HG02798 (cell line): Measurements from ENCODE around the gene CLEC16A.

ENCODE experiments used
- ATAC-seq: cut with Tn5 transposase; IDR thresholded peaks from one replicate; pipeline ENCODE4 v1.9.1; 2021; ENCODE audit warnings: mild to moderate bottlenecking; ENCODE audit not compliant: unreplicated experiment, poor library complexity

CLEC16A gene

GRCh38 chr16:11142951-11143350, 198.6 kb downstream of the CLEC16A start:
- ATAC-seq = no peak

GRCh38 chr16:11143372-11144035, 199.1 kb downstream of the CLEC16A start:
- no peak for ATAC-seq

DNA sequence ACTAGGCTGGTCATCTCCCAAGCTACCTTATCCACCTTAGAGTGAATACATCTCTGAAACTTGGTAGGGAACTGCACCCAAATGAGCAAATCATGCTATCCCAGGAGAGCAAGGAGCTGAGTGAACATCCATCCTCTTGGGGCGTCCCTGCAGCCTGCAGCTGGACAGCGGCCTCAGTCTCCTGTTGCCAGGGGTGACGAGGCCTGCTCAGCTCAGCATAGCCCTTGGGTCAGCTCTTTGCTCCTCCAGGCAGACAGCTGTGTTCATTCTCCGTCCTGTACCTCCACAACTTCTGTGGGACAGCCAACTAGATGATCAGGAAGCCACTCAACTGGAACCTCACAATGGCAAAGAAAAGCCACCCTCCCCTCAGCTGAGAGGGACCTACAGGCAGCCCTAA, 199.8 kb downstream of the CLEC16A start:
- ATAC-seq = no peak

- ATAC-seq = no peak
Observed at GRCh38 chr16:11145173-11145818, 200.9 kb downstream of the CLEC16A start.

GRCh38 chr16:11145819-11146211, 201.5 kb downstream of the CLEC16A start:
- no peak for ATAC-seq

DNA sequence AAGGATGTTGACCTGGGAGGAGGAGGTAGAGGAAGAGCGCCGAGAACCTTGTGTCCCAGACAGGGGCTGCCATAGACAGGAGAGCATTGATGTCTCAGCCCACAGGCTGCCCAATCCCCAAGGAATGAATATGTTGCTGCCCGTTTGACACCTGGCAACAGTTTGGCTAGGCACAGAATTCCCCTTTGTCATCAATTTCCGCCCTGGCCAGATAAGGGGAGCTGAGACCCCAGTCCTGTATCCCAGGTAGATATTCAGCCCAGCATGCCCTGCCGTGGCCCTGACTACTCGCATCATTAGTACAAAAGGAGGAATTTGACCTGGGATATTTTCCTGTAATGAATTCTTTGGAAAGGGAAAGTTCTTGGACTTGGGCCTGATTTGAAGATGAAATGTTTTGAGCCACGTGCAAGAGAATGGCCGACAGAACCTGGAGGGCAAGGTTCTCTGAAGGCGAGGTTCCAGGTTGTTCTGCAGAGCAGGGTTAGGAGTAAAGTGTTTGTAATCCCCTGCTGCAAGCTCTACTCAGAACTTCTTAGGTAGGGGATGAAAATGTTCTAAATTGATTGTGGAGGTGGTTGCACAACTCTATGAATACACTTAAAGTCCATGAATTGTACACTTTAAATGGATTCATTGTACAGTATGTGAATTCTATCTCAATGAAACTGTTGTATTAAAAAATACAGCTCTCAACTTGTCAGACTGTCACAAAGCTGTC, 202.8 kb downstream of the CLEC16A start:
- no peak for ATAC-seq

- no peak for ATAC-seq
Observed at GRCh38 chr16:11147754-11148444, 203.5 kb downstream of the CLEC16A start.

DNA sequence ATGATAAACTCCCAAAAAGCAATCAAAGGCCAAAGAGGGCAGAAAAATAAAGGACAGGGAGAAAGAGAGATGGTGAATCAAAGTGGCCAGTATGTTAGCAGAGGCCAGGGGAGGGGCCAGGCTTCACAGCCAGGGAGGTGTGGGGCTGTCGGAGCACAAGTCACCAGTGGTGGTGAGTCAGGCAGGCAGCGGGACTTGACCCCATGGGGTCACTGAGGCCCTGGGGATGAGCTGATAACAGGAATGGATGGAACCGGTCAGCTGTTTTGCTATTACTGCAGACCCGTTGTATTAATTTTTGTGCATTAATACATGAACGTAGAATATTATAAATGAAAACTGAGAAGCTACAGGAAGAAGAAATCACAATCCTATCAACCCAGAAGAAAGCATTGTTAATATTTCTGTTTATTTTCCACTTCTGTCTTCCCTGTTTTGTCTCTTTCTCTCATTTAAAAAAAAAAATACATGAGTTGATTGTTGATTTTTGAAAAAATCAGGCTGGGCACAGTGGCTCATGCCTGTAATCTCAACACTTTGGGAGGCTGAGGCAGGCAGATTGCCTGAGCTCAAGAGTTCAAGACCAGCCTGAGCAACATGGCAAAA, 204.8 kb downstream of the CLEC16A start:
- no peak for ATAC-seq

DNA sequence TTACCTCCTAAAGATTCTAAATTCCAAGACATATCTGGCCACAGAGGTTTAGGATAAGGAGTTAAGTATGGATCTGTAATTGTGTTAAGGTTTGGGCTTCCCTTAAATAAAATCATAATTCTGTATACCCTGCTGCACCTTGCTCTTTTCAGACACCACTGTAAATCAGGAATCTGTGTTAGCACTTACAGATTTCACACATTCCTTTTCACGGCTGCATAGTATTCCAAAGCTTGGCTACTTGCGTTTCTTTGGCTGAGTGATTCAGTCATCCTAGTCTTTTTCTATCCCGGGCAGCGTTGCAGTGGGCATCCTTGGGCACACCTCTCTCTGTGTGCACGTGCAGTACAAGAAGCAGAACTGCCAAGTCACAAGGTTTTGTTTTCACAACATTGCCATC, 205.8 kb downstream of the CLEC16A start:
- ATAC-seq = no peak

GRCh38 chr16:11151156-11151884, 207.0 kb downstream of the CLEC16A start:
- ATAC-seq = no peak

DNA sequence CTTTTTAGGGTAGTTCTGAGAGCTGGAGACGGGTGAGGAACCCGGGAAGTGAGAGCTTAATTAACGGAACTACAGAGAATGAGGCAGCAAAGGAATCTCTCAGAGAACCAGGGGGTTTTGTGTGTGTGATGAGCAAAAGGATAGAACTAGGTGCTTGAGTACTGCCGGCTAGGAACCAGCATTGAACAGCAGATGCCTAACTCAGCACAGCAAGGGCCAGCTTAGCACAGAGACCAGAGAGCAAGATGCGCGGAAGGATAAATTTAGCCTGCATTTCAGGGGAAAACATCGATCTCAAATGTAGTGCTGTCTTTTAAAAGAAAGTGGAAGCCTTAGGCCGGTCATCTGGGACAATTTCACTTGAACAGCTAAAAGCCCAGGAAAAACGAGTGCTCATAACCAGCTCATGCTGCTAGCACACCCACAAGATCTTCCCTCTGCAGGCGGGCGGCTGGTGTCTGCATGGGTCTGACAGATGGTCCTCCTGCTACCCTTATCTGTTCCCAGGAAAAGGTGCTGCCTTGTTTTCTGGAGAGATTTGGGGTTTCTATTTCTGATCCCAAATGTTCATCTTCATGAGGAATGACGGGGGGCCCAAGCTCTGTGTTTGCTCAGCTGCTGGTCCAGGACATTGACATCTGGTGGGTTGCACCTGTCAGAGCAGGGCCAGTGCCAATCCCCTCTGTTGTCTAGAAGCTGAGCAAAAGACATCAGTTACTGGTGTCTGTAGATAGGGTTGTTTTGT, 207.7 kb downstream of the CLEC16A start:
- no peak for ATAC-seq

GRCh38 chr16:11152677-11153331, 208.4 kb downstream of the CLEC16A start:
- ATAC-seq = no peak

DNA sequence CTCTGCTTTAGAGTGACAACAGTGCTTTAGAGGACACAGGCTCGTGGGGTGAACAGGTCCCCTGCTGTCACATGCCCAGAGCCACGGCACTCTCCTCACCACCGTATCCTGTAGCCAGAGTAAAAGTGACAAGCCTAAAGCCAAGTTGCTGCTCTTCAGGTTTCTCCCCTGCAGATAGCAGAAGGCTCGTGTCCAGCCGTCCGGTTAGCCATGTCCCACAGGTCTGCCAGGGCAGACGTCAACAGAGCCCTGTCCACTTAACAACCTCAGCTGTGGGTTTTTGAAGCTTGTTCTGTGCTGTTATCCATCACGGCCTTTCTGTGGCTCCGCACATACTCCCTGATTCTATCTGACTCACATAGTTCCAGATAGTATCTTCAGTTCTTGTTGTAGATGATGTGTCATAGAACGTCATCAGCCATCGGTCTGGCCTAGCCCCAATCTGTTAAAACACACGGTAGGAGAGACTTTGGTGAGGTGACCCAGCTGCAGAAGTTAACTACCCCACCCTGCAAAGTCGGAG, 211.0 kb downstream of the CLEC16A start:
- ATAC-seq = no peak

GRCh38 chr16:11156401-11156800, 212.0 kb downstream of the CLEC16A start:
- no peak for ATAC-seq

- no peak for ATAC-seq
Observed at GRCh38 chr16:11157143-11157542, 212.8 kb downstream of the CLEC16A start.

DNA sequence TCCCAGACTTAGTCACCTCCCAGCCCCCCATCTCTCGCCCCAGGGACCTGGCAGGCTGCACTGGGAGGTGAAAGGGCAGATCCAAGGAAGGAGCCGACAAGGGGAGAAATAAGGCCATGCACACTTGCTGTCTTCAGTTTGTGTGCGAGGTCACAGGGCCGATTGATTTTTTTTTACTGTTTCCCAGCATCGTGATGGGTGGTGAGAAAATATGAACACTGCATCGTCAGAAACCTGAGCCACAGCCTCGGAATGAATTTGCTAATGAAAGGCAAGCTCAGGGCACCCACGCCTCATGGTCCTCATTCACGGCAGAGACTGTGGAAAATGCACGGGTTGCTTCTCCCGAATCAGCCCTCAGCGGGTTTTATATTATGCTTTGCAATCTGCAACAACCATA, 213.7 kb downstream of the CLEC16A start:
- no peak for ATAC-seq

DNA sequence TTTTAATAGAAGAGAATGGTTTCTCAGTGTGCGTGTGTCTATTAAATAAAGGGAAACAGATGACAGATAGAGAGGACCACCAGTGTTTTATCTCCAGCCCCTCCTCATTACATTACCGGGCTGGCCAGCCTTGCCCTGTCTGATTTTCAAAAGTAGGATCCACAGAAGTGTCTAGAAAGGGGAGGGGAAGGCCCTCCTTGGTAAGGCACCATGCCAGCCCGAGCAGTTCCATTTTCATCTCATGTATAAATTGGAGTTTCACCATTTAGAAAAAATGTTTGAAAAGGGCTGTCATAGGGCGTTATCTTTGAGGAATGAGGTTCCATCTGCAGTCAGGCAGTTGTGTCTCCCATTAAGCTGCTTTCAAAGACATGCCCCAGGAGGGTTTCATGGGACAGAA, 214.9 kb downstream of the CLEC16A start:
- ATAC-seq = no peak

GRCh38 chr16:11160676-11161115, 216.3 kb downstream of the CLEC16A start:
- ATAC-seq = no peak
